Calu3 (cell line): ENCODE results near the gene HUNK. TPM values are rescaled to one million over a fixed set of nuclear protein-coding genes. Genes with fewer than 3 reads are reported as not detected.

ENCODE experiments used
- BruUV-seq: library from RNA; stranded (reverse); fragments of 400-500 nt; replicated peaks from 2 replicates; lab custom pipeline; 2021; lab: Mats Ljungman, UMichigan
- CTCF ChIA-PET: fragments of 300-600 bp; sonication (Branson Sonifier 250); formaldehyde crosslinking; loops from one replicate; lab custom pipeline; 2022; ENCODE audit warnings: antibody characterized with exemption; lab: Charles Lee
- DNase-seq: peaks from one replicate; pipeline ENCODE4 v3.0.0; 2022
- H3K27ac Mint-ChIP-seq: one replicate; pipeline ENCODE4 v1.8.0; 2022; ENCODE audit warnings: mixed read lengths; ENCODE audit not compliant: unreplicated experiment
- H3K27me3 Mint-ChIP-seq: one replicate; pipeline ENCODE4 v1.8.0; 2022; ENCODE audit warnings: mixed read lengths; ENCODE audit not compliant: unreplicated experiment
- H3K36me3 Mint-ChIP-seq: one replicate; pipeline ENCODE4 v1.8.0; 2022; ENCODE audit warnings: mild to moderate bottlenecking, moderate library complexity, mixed read lengths; ENCODE audit not compliant: insufficient read depth, unreplicated experiment
- H3K4me1 Mint-ChIP-seq: one replicate; pipeline ENCODE4 v1.8.0; 2022; ENCODE audit warnings: mild to moderate bottlenecking, low read depth, mixed read lengths; ENCODE audit not compliant: unreplicated experiment
- H3K4me3 Mint-ChIP-seq: one replicate; pipeline ENCODE4 v1.8.0; 2022; ENCODE audit warnings: mild to moderate bottlenecking, low read depth, moderate library complexity, mixed read lengths; ENCODE audit not compliant: unreplicated experiment
- H3K9me3 Mint-ChIP-seq: one replicate; pipeline ENCODE4 v1.8.0; 2022; ENCODE audit warnings: low read depth, mixed read lengths; ENCODE audit not compliant: unreplicated experiment
- CTCF ChIP-seq: fragments of 200-600 bp; IDR thresholded peaks from one replicate; pipeline ENCODE4 v1.8.0; 2022; ENCODE audit warnings: antibody characterized with exemption; ENCODE audit not compliant: unreplicated experiment
- intact Hi-C: fragments of 100-400 bp; cut with micrococcal nuclease; formaldehyde crosslinking; loops from one replicate; pipeline ENCODE4 v1.10.0; 2022; ENCODE audit not compliant: unreplicated experiment
- total RNA-seq: library from RNA; stranded (reverse); gene quantifications from 2 replicates; pipeline ENCODE4 v1.2.3, GENCODE V29; 2022

HUNK gene
- total RNA-seq, 1 experiment from 2014 or later: 2.3 TPM

GRCh38 chr21:31908106-31909031 lies 35.5 kb downstream of the HUNK start:
- Mint-ChIP-seq H3K27ac (peak overlapping the region; percentile 42), H3K36me3 (peaks cover 6% of the 10 kb centered on the region), H3K4me1 (peaks cover 16% of the 10 kb centered on the region), H3K27me3 (no peaks in the 10 kb centered on the region), H3K9me3 (no peaks in the 10 kb centered on the region), H3K4me3 (peak overlapping the region; percentile 44)
- BruUV-seq: no TSS peak
- intact Hi-C loops: no loop called here
- no peak for TF ChIP-seq CTCF
- CTCF ChIA-PET: interaction anchor here (0.6 kb wide), 1 partner anchor 377 kb away, joined by 3 read pairs; no protein-coding TSS in a partner anchor
- DNase-seq: peak; percentile 74

DNA sequence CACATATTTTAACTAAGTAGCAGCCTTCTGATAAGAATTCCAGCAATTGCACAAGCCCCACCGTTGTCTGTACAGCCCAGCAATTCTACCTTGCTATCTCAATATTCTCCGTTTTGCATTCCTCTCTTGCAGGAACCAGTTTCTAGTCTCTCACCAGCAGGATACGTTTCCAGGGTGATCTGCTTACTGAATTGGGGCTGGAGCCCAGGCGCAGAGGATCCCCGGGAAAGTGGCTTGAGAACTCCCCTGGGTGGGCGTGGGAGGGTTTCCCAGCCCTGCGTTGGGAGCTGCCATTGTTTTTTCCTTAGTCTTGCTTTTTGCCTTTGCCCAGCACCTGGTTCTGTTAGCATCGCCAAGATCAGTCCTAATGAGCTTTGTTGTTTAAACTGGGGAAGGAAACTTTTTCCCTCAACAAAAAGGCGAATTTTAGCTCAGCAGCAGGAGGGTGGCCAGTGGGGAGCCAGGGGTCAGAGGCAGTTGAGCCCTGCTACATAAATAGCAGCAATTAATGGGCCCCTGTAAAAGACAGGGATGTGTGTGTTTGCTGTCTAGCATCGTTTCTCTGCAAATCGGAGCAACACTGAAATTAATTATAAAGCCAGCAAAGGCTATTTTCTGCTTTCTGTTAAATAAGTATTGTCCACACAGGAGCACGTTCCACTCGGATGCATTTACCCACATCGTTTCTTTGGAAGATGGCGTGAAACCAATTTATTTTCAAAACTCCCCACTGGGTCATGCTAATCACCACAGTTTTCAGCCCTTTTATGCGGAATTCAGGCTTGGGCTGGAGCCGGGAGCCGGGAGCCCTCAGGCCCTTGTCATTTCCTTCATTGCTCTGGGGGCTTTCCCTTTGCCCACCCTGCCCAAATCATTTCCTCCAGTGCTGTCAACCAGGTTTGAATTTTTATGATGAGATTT lies 36.6 kb downstream of the HUNK start:
- intact Hi-C loops: no loop called here
- Mint-ChIP-seq H3K4me1 (peaks cover 16% of the 10 kb centered on the region), H3K27me3 (no peaks in the 10 kb centered on the region), H3K9me3 (no peaks in the 10 kb centered on the region), H3K36me3 (peaks cover 6% of the 10 kb centered on the region), H3K27ac (no peak overlapping the region), H3K4me3 (no peak overlapping the region)
- BruUV-seq: no TSS peak
- DNase-seq: no peak
- CTCF ChIA-PET: no interaction called here
- no peak for TF ChIP-seq CTCF

DNA sequence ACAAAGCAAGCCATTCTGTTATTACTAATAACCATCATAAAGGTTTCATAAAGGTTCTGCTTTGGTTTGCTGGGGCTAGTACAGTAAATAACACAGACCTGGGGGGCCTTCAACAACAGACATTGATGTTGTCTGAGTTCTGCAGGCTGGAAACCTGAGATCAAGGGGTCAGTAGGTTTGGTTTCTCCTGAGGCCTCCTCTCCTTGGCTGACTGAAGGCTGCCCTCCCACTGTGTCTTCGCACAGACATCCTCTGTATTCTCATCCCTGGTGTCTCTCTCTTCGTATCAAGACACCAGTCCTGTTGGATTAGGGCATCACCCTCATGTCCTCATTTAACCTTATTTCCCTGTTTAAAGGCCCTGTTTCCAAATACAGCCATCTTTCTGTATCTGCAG lies 37.3 kb downstream of the HUNK start:
- peaks cover 6% of the 10 kb centered on the region for H3K36me3 Mint-ChIP-seq
- H3K27ac Mint-ChIP-seq: no peak overlapping the region
- CTCF ChIA-PET: no interaction called here
- H3K9me3 Mint-ChIP-seq: no peaks in the 10 kb centered on the region
- H3K27me3 Mint-ChIP-seq: no peaks in the 10 kb centered on the region
- no peak for DNase-seq
- no peak overlapping the region for H3K4me3 Mint-ChIP-seq
- intact Hi-C loops: no loop called here
- peaks cover 16% of the 10 kb centered on the region for H3K4me1 Mint-ChIP-seq
- no peak for TF ChIP-seq CTCF
- BruUV-seq: no TSS peak

DNA sequence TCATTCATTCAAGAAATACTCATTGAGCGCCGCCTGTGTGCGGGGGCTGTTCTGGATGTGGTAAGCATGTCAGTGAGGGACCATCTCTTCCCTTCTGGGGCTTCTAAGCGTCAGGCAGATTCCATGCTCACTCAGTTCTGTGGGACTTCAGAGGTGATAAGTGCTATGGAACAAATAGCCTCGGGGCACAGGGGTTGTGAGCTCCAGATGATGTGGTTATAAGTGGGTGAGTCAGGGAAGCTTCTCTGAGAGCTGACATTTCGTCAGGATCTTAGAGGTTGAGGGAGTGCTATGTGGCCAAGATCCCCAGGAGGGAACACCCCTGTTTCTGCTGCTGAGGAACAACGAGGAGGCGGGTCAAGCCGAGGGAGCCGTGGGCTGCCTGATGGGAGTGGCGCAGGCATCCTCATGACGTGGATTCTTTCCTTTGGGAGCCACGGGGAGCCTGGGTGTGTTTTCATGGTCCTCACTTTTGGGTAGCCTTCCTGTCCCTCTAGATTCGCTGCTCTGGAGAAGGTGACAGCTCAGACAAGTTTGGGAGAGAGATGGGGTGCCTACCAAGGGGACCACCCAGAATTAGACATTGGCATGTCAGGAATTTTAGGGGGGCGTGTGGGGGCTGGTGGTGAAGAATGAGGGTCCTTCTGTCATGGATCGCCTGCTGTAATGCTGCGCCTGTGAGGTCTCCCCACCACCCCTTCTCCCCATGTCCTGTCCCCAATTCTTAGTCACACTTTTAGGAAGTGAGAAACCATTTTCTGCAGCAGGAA lies 38.5 kb downstream of the HUNK start:
- peaks cover 6% of the 10 kb centered on the region for H3K36me3 Mint-ChIP-seq
- H3K4me3 Mint-ChIP-seq: no peak overlapping the region
- H3K4me1 Mint-ChIP-seq: peaks cover 16% of the 10 kb centered on the region
- DNase-seq: no peak
- H3K27ac Mint-ChIP-seq: no peak overlapping the region
- CTCF ChIA-PET: no interaction called here
- TF ChIP-seq CTCF: no peak
- BruUV-seq: no TSS peak
- H3K27me3 Mint-ChIP-seq: no peaks in the 10 kb centered on the region
- intact Hi-C loops: no loop called here
- H3K9me3 Mint-ChIP-seq: no peaks in the 10 kb centered on the region
